GM18499 (cell line): ENCODE measurements around the gene COTL1.

Source experiments
- ATAC-seq: cut with Tn5 transposase; IDR thresholded peaks from one replicate; pipeline ENCODE4 v1.9.1; 2021; ENCODE audit warnings: moderate number of reproducible peaks; ENCODE audit not compliant: insufficient read depth, unreplicated experiment

The COTL1 gene

GRCh38 chr16:84517366-84517765 is 100.5 kb downstream of the COTL1 start:
- ATAC-seq: no peak
